H1 (cell line): ENCODE data around the gene ZMYM4. TPM values are rescaled to one million over a fixed set of nuclear protein-coding genes. Genes with fewer than 3 reads are reported as not detected.

Experiments used
- CTCF ChIA-PET: fragments of 300-600 bp; sonication (Branson Sonifier 250); formaldehyde crosslinking; loops from one replicate; lab custom pipeline; 2021; ENCODE audit not compliant: partially characterized antibody; lab: Charles Lee
- POLR2A ChIA-PET: fragments of 300-600 bp; sonication (Branson Sonifier 250); formaldehyde crosslinking; loops from one replicate; lab custom pipeline; 2021; ENCODE audit warnings: inconsistent platforms; ENCODE audit not compliant: partially characterized antibody; lab: Charles Lee
- DNase-seq, 2 experiments: peaks; one replicate each; pipeline versions ENCODE4 v3.0.0 to v3.0.0-alpha.2; 2010 to 2022; ENCODE audit warnings: low spot score in 2 of 2, low read depth in 1 of 2, mixed read lengths in 1 of 2
- FAIRE-seq: peaks from 2 replicates; lab custom pipeline; 2011; peaks lifted over from hg19 to GRCh38; lab: Jason Lieb, UNC
- H2AFZ ChIP-seq: 2 replicates; pipeline ENCODE4 v1.8.1; 2012; ENCODE audit warnings: low read length, inconsistent platforms
- H2AK5ac ChIP-seq: 2 replicates; pipeline ENCODE4 v1.6.1; 2013; ENCODE audit warnings: low read depth, low read length
- H2BK120ac ChIP-seq: replicated peaks from 2 replicates; pipeline ENCODE3; 2013; ENCODE audit warnings: low read depth, low read length, inconsistent platforms
- H2BK12ac ChIP-seq: 2 replicates; pipeline ENCODE4 v1.6.1; 2013; ENCODE audit warnings: low read depth, low read length
- H2BK15ac ChIP-seq: 2 replicates; pipeline ENCODE4 v1.6.1; 2013; ENCODE audit warnings: low read length
- H2BK20ac ChIP-seq: 2 replicates; pipeline ENCODE4 v1.6.1; 2013; ENCODE audit warnings: low read length
- H2BK5ac ChIP-seq: 2 replicates; pipeline ENCODE4 v1.6.1; 2013; ENCODE audit warnings: low read depth, low read length
- H3K14ac ChIP-seq: 2 replicates; pipeline ENCODE4 v1.6.1; 2013; ENCODE audit warnings: inconsistent platforms; ENCODE audit not compliant: insufficient read length
- H3K18ac ChIP-seq: 2 replicates; pipeline ENCODE4 v1.6.1; 2013; ENCODE audit warnings: low read length; ENCODE audit errors: extremely low read depth
- H3K23ac ChIP-seq: 2 replicates; pipeline ENCODE4 v1.6.1; 2013; ENCODE audit warnings: inconsistent platforms; ENCODE audit not compliant: insufficient read length
- H3K23me2 ChIP-seq: 2 replicates; pipeline ENCODE4 v1.6.1; 2013; ENCODE audit warnings: low read depth, low read length
- H3K27ac ChIP-seq: 2 replicates; pipeline ENCODE4 v1.6.1; 2011; ENCODE audit warnings: low read depth, low read length, inconsistent platforms
- H3K27me3 ChIP-seq, 4 experiments: replicated peaks in 1 of 4; 1 replicate in 1 of 4; 2 replicates in 3 of 4; pipeline versions ENCODE4 v1.6.1 to v1.8.1; 2011 to 2013; ENCODE audit warnings: low read length in 3 of 4, mild to moderate bottlenecking in 3 of 4, inconsistent platforms in 2 of 4, mixed read lengths in 2 of 4, moderate library complexity in 1 of 4; ENCODE audit not compliant: control insufficient read depth in 3 of 4, insufficient read depth in 3 of 4; ENCODE audit errors: extremely low read depth in 1 of 4
- H3K36me3 ChIP-seq, 4 experiments: 2 replicates each; pipeline versions ENCODE4 v1.6.1 to v1.8.1; 2011 to 2013; ENCODE audit warnings: mild to moderate bottlenecking in 4 of 4, low read length in 3 of 4, moderate library complexity in 2 of 4, control low read depth in 1 of 4, inconsistent platforms in 1 of 4; ENCODE audit not compliant: insufficient read depth in 4 of 4, control insufficient read depth in 2 of 4
- H3K4ac ChIP-seq: replicated peaks from 2 replicates; pipeline ENCODE3; 2013; ENCODE audit warnings: low read length, low read depth, mixed read lengths, inconsistent platforms; ENCODE audit not compliant: insufficient read length
- H3K4me1 ChIP-seq, 4 experiments: replicated peaks in 1 of 4; 1 replicate in 1 of 4; 2 replicates in 3 of 4; pipeline versions ENCODE4 v1.6.1 to v1.8.1; 2011 to 2013; ENCODE audit warnings: low read length in 3 of 4, inconsistent platforms in 2 of 4, mixed read lengths in 1 of 4; ENCODE audit not compliant: insufficient read depth in 4 of 4, control insufficient read depth in 3 of 4
- H3K4me2 ChIP-seq, 2 experiments: 2 replicates each; pipeline versions ENCODE4 v1.6.1 to v1.8.1; 2011 to 2013; ENCODE audit warnings: low read depth in 2 of 2, low read length in 2 of 2, control low read depth in 1 of 2, inconsistent platforms in 1 of 2, mild to moderate bottlenecking in 1 of 2; ENCODE audit not compliant: insufficient read depth in 1 of 2
- H3K4me3 ChIP-seq, 4 experiments: fragments of 200-600, 300-600 bp in 1 of 4; sonication (generic), shearing (Covaris generic), sonication (Bioruptor Twin) in 1 of 4; 2 replicates each; pipeline versions ENCODE4 v1.5.1 to v1.8.1; 2011 to 2016; ENCODE audit warnings: low read length in 4 of 4, low read depth in 3 of 4, control low read depth in 2 of 4, inconsistent platforms in 2 of 4, mild to moderate bottlenecking in 2 of 4, mixed read lengths in 1 of 4, moderate library complexity in 1 of 4; ENCODE audit not compliant: insufficient read depth in 2 of 4; ENCODE audit errors: extremely low read depth in 1 of 4
- H3K56ac ChIP-seq: replicated peaks from 2 replicates; pipeline ENCODE3; 2013; ENCODE audit warnings: low read depth, mild to moderate bottlenecking, mixed read lengths, low read length, inconsistent platforms; ENCODE audit not compliant: insufficient read length
- H3K79me1 ChIP-seq: 2 replicates; pipeline ENCODE4 v1.6.1; 2013; ENCODE audit warnings: low read depth, low read length, control low read depth
- H3K79me2 ChIP-seq, 2 experiments: 2 replicates each; pipeline versions ENCODE4 v1.6.1 to v1.8.1; 2012 to 2013; ENCODE audit warnings: low read length in 2 of 2, mild to moderate bottlenecking in 2 of 2, inconsistent platforms in 1 of 2; ENCODE audit not compliant: insufficient read depth in 2 of 2, control insufficient read depth in 1 of 2
- H3K9ac ChIP-seq, 4 experiments: replicated peaks in 1 of 4; 1 replicate in 1 of 4; 2 replicates in 3 of 4; pipeline versions ENCODE4 v1.6.1 to v1.8.1; 2011 to 2013; ENCODE audit warnings: low read depth in 3 of 4, low read length in 3 of 4, control low read depth in 2 of 4, mild to moderate bottlenecking in 2 of 4, moderate library complexity in 2 of 4, inconsistent platforms in 1 of 4; ENCODE audit errors: extremely low read depth in 1 of 4
- H3K9me3 ChIP-seq, 2 experiments: 2 replicates each; pipeline versions ENCODE4 v1.6.1 to v1.8.1; 2012 to 2013; ENCODE audit warnings: mild to moderate bottlenecking in 2 of 2, moderate library complexity in 2 of 2, control low read depth in 1 of 2, inconsistent platforms in 1 of 2, low read depth in 1 of 2, low read length in 1 of 2, mixed read lengths in 1 of 2; ENCODE audit not compliant: insufficient read depth in 2 of 2
- H4K20me1 ChIP-seq, 2 experiments: replicated peaks in 1 of 2; 2 replicates each; pipeline versions ENCODE3 to v1.8.1; 2011 to 2013; ENCODE audit warnings: inconsistent platforms in 2 of 2, low read length in 2 of 2, mild to moderate bottlenecking in 1 of 2; ENCODE audit not compliant: insufficient read depth in 2 of 2, control insufficient read depth in 1 of 2
- H4K5ac ChIP-seq: 2 replicates; pipeline ENCODE4 v1.6.1; 2013; ENCODE audit warnings: low read length, low read depth, mixed read lengths, inconsistent platforms; ENCODE audit not compliant: insufficient read length
- H4K8ac ChIP-seq: 2 replicates; pipeline ENCODE4 v1.8.0; 2013; ENCODE audit warnings: mild to moderate bottlenecking, moderate library complexity, low read length, inconsistent platforms; ENCODE audit not compliant: insufficient read depth; ENCODE audit errors: extremely low read depth
- H4K91ac ChIP-seq: replicated peaks from 2 replicates; pipeline ENCODE3; 2013; ENCODE audit warnings: low read length, mixed read lengths, inconsistent platforms; ENCODE audit not compliant: insufficient read length
- ATF3 ChIP-seq: IDR thresholded peaks from 2 replicates; pipeline ENCODE4 v1.6.1; 2011; ENCODE audit warnings: low read depth, mild to moderate bottlenecking, low read length; ENCODE audit not compliant: insufficient read depth
- BACH1 ChIP-seq: IDR thresholded peaks from 2 replicates; pipeline ENCODE4 v1.6.1; 2012; ENCODE audit warnings: low read length, improper control_type of control experiment
- CHD1 ChIP-seq: IDR thresholded peaks from 2 replicates; pipeline ENCODE4 v1.6.1; 2012; ENCODE audit warnings: low read depth, low read length, improper control_type of control experiment
- GTF2F1 ChIP-seq: IDR thresholded peaks from 2 replicates; pipeline ENCODE4 v1.6.1; 2012; ENCODE audit warnings: low read depth, low read length, improper control_type of control experiment, borderline replicate concordance
- MAFK ChIP-seq: IDR thresholded peaks from 2 replicates; pipeline ENCODE4 v1.6.1; 2012; ENCODE audit warnings: low read depth, mild to moderate bottlenecking, improper control_type of control experiment, low read length
- SP1 ChIP-seq: IDR thresholded peaks from 2 replicates; pipeline ENCODE4 v1.6.1; 2011; ENCODE audit warnings: low read depth, low read length
- WGBS, 2 experiments: shearing (Covaris generic) in 1 of 2; methylation state at CpG; one replicate each; pipeline versions ENCODE4 v1.1.6 to v1.1.7; 2013 to 2015; ENCODE audit warnings: low lambda C conversion rate in 2 of 2, mixed read lengths in 2 of 2, inconsistent platforms in 1 of 2, low coverage in 1 of 2, missing lambda C conversion rate in 1 of 2; ENCODE audit not compliant: insufficient replicate concordance in 2 of 2, insufficient coverage in 1 of 2, insufficient read length in 1 of 2; ENCODE audit errors: extremely low coverage in 1 of 2, missing lambda C conversion rate in 1 of 2; 5-methylcytosine and 5-hydroxymethylcytosine counted together
- polyA plus RNA-seq, 7 experiments: library from polyadenylated mRNA; depleted of rRNA in 3 of 7; stranded (reverse) in 5 of 7; unstranded in 2 of 7; fragments of >200 nt in 5 of 7; fragments of 200-250 nt in 2 of 7; gene quantifications; 1 replicate in 5 of 7; 2 replicates in 1 of 7; 4 replicates in 1 of 7; pipeline versions ENCODE4 v1.2.1 to v1.2.3, GENCODE V29; 2011 to 2013; ENCODE audit warnings: missing spikeins in 2 of 7, mixed read lengths in 2 of 7
- total RNA-seq: library from RNA; stranded (reverse); fragmentation: NEBNext Ultra II Directional; extraction: Animal tissue kit (Norgen Biotek cat#: 25700); gene quantifications from 2 replicates; pipeline ENCODE4 v1.2.1, GENCODE V29; 2021

Gene ZMYM4
- total and polyA plus RNA-seq, 2 of the 8 experiments (the other 6 are each of a cell fraction or from before 2014, with no cell fraction given) = 16.7 to 81.3 TPM

DNA sequence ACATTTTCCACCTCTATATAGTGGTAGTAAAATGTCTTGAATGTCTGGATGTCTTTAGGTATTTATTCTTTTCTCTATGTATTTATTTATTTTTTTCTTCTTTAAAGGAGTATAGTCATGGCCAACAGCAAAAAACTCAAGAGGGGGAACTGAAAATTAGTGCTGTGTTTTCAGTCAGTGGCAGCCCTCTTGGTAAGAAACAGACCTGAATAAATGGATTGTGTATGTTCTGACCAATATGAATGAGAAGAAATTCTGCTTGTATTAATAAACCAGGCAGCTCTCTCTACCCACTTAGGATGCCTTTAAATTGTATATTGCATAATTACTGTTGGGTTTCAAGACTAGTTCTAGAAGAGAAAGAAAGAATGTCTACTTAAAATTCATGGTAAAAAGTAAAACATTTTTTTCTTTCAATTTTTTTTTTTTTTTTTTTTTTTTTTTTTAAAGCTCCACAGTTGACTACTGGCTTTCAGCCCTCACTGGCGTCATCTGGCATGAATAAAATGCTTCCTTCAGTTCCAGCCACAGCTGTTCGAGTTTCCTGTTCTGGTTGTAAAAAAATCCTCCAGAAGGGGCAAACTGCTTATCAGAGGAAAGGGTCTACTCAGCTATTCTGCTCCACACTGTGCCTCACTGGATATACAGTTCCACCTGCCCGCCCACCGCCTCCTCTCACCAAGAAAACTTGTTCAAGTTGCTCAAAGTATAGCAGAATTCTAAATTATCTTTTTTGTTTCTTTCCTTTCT lies 101.6 kb downstream of the ZMYM4 start:
- no peak for DNase-seq
- ChIA-PET POLR2A (no interaction called here), CTCF (interaction anchor here (0.6 to 1.3 kb wide), 4 partner anchors 9 to 485 kb away, joined by 3 to 5 read pairs (median 3); no protein-coding TSS in a partner anchor)

More for the DNA sequence above, 101.6 kb downstream of the ZMYM4 start:
- no peak overlapping the region for H4K8ac ChIP-seq
- H3K23ac ChIP-seq = no peak overlapping the region
- H3K9me3 ChIP-seq = no peaks in the 10 kb centered on the region
- H3K36me3 ChIP-seq = peaks cover 0 to 13% (median 0%) of the 10 kb centered on the region in 4 experiments; a peak in 1 of 8 replicates
- no peaks in the 10 kb centered on the region for H3K23me2 ChIP-seq
- no peaks in the 10 kb centered on the region for H4K20me1 ChIP-seq
- no peaks in the 10 kb centered on the region for H3K79me1 ChIP-seq
- no peaks in the 10 kb centered on the region for H3K4me1 ChIP-seq
- no peak overlapping the region for H4K5ac ChIP-seq
- no peak overlapping the region for H3K14ac ChIP-seq
- H2BK5ac ChIP-seq = no peak overlapping the region
- no peak overlapping the region for H3K56ac ChIP-seq
- H3K18ac ChIP-seq = no peak overlapping the region
- 91% methylated on average over 4 of the region's 4 CpGs; no CpG with 5 or more reads in 1 of the 2 experiments for WGBS, 2 experiments
- no peak overlapping the region for H3K9ac ChIP-seq
- H2BK20ac ChIP-seq = no peak overlapping the region
- H3K79me2 ChIP-seq = no peaks in the 10 kb centered on the region
- H3K4me2 ChIP-seq = no peak overlapping the region
- H2BK120ac ChIP-seq = no peak overlapping the region
- H3K4ac ChIP-seq = no peak overlapping the region
- H3K27me3 ChIP-seq = no peaks in the 10 kb centered on the region
- FAIRE-seq = no peak
- H4K91ac ChIP-seq = no peak overlapping the region
- no peak overlapping the region for H2BK12ac ChIP-seq
- no peak overlapping the region for H2BK15ac ChIP-seq
- TF ChIP-seq GTF2F1 (no peak), SP1 (no peak), MAFK (no peak), ATF3 (no peak), BACH1 (no peak), CHD1 (no peak)
- H3K27ac ChIP-seq = no peak overlapping the region
- no peak overlapping the region for H2AK5ac ChIP-seq
- no peak overlapping the region for H2AFZ ChIP-seq
- no peak overlapping the region for H3K4me3 ChIP-seq
